ENCODE data around the gene WHRN. TPM values are rescaled to one million over a fixed set of nuclear protein-coding genes. Genes with fewer than 3 reads are reported as not detected.

Gene WHRN
- total and polyA plus RNA-seq, 2 donors (not counting 1 experiment from before 2014, with no cell fraction given): 19.4 to 95.7 TPM

GRCh38 chr9:114421147-114421546, 84.1 kb downstream of the WHRN start:
- Histone ChIP-seq H3K4me1 (ENCODE audit: control insufficient read depth in 2 of 2, insufficient read depth in 2 of 2, low read length in 2 of 2) (no peaks in the 10 kb centered on the region), H3K9ac (ENCODE audit: low read length) (no peak overlapping the region), H3K4me2 (replicated peaks; ENCODE audit: low read depth, low read length, poor library complexity, severe bottlenecking) (no peak overlapping the region), H3K27ac (ENCODE audit: low read length in 2 of 2) (no peak overlapping the region), H3K9me3 (ENCODE audit: control extremely low read depth in 1 of 3, control insufficient read depth in 2 of 3, insufficient read depth in 1 of 3, low read length in 2 of 3) (no peaks in the 10 kb centered on the region), H3K4me3 (ENCODE audit: control extremely low read depth in 1 of 5, extremely low read depth in 1 of 5, insufficient read depth in 1 of 5, low read depth in 2 of 5, low read length in 4 of 5) (no peak overlapping the region), H3K79me2 (ENCODE audit: control insufficient read depth, insufficient read depth, low read length) (no peaks in the 10 kb centered on the region), H2AFZ (ENCODE audit: insufficient read depth, low read depth, low read length, poor library complexity, severe bottlenecking) (no peak overlapping the region), H3K27me3 (replicated peaks in 1 of 4; ENCODE audit: control extremely low read depth in 1 of 4, control insufficient read depth in 3 of 4, insufficient read depth in 4 of 4, low read length in 3 of 4) (no peaks in the 10 kb centered on the region), H4K20me1 (ENCODE audit: control insufficient read depth, insufficient read depth, low read length, poor library complexity, severe bottlenecking) (no peaks in the 10 kb centered on the region), H3K36me3 (replicated peaks in 1 of 2; ENCODE audit: control extremely low read depth in 1 of 2, control insufficient read depth in 1 of 2, extremely low read depth in 1 of 2, insufficient read depth in 2 of 2, low read length in 1 of 2) (no peaks in the 10 kb centered on the region)
- ATAC-seq (ENCODE audit: low read depth): no peak
- no peak overlapping the region for H3K27ac Mint-ChIP-seq
- H3K4me1 Mint-ChIP-seq: no peaks in the 10 kb centered on the region
- 90% methylated on average over 2 of the region's 2 CpGs for WGBS (ENCODE audit: insufficient coverage)
- CTCF ChIA-PET: interaction anchor here (1.0 to 1.3 kb wide), 2 partner anchors 15 to 232 kb away, joined by 3 to 7 read pairs; no protein-coding TSS in a partner anchor
- H3K27me3 Mint-ChIP-seq: no peaks in the 10 kb centered on the region
- H3K9me3 Mint-ChIP-seq (ENCODE audit: insufficient read depth): no peaks in the 10 kb centered on the region
- no peak overlapping the region for H3K4me3 Mint-ChIP-seq
- no peak for DNase-seq
- TF ChIP-seq, protein P1, sequence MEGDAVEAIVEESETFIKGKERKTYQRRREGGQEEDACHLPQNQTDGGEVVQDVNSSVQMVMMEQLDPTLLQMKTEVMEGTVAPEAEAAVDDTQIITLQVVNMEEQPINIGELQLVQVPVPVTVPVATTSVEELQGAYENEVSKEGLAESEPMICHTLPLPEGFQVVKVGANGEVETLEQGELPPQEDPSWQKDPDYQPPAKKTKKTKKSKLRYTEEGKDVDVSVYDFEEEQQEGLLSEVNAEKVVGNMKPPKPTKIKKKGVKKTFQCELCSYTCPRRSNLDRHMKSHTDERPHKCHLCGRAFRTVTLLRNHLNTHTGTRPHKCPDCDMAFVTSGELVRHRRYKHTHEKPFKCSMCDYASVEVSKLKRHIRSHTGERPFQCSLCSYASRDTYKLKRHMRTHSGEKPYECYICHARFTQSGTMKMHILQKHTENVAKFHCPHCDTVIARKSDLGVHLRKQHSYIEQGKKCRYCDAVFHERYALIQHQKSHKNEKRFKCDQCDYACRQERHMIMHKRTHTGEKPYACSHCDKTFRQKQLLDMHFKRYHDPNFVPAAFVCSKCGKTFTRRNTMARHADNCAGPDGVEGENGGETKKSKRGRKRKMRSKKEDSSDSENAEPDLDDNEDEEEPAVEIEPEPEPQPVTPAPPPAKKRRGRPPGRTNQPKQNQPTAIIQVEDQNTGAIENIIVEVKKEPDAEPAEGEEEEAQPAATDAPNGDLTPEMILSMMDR (IDR thresholded peaks at IDR 0.05): no peak
- no peak for TF ChIP-seq EZH2 (IDR thresholded peaks at IDR 0.05; ENCODE audit: borderline replicate concordance, insufficient read depth, low read depth, low read length, poor library complexity, severe bottlenecking)
- intact Hi-C loops (cut with micrococcal nuclease): no loop called here
- POLR2A ChIA-PET: no interaction called here

DNA sequence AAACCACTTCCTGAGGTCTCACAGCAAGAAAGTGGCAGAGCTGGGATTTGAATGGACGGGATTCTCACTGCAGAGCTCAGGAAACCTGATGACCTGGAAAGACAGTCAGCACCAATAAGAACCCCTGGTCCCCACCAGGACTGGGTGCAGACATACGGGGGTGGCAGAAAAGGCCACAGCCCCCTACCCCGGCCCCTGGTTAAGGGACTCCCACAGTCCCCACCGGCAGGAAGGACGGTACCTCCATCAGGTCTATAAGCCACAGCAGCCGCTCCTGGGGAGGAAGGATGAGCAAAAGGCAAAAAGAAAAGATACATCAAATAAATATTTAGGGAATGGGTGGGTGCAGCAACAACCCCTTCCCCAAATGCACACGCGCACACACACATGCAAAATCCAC, 85.5 kb downstream of the WHRN start:
- H3K27me3 ChIP-seq (replicated peaks in 1 of 4; ENCODE audit: control extremely low read depth in 1 of 4, control insufficient read depth in 3 of 4, insufficient read depth in 4 of 4, low read length in 3 of 4): no peaks in the 10 kb centered on the region
- TF ChIP-seq, protein P1 (IDR thresholded peaks at IDR 0.05): no peak
- no peak for TF ChIP-seq EZH2 (IDR thresholded peaks at IDR 0.05; ENCODE audit: borderline replicate concordance, insufficient read depth, low read depth, low read length, poor library complexity, severe bottlenecking)
- no peaks in the 10 kb centered on the region for H4K20me1 ChIP-seq (ENCODE audit: control insufficient read depth, insufficient read depth, low read length, poor library complexity, severe bottlenecking)
- H3K79me2 ChIP-seq (ENCODE audit: control insufficient read depth, insufficient read depth, low read length): no peaks in the 10 kb centered on the region
- no peaks in the 10 kb centered on the region for H3K4me1 ChIP-seq (ENCODE audit: control insufficient read depth in 2 of 2, insufficient read depth in 2 of 2, low read length in 2 of 2)
- no peak overlapping the region for H3K4me2 ChIP-seq (replicated peaks; ENCODE audit: low read depth, low read length, poor library complexity, severe bottlenecking)
- Mint-ChIP-seq H3K27ac (no peak overlapping the region), H3K4me3 (no peak overlapping the region), H3K27me3 (no peaks in the 10 kb centered on the region), H3K4me1 (no peaks in the 10 kb centered on the region), H3K9me3 (ENCODE audit: insufficient read depth) (no peaks in the 10 kb centered on the region)
- no peak overlapping the region for H3K4me3 ChIP-seq (ENCODE audit: control extremely low read depth in 1 of 5, extremely low read depth in 1 of 5, insufficient read depth in 1 of 5, low read depth in 2 of 5, low read length in 4 of 5)
- DNase-seq (no peak), ATAC-seq (ENCODE audit: low read depth) (no peak)
- no peak overlapping the region for H3K27ac ChIP-seq (ENCODE audit: low read length in 2 of 2)
- POLR2A ChIA-PET: no interaction called here
- WGBS (ENCODE audit: insufficient coverage): 100% methylated on average over 2 of the region's 8 CpGs
- no peak overlapping the region for H2AFZ ChIP-seq (ENCODE audit: insufficient read depth, low read depth, low read length, poor library complexity, severe bottlenecking)
- no peak overlapping the region for H3K9ac ChIP-seq (ENCODE audit: low read length)
- intact Hi-C loops (cut with micrococcal nuclease): no loop called here
- CTCF ChIA-PET: interaction anchor here (1.0 to 2.7 kb wide), 3 partner anchors 10 to 14 kb away, joined by 3 to 15 read pairs (median 7); no protein-coding TSS in a partner anchor
- H3K9me3 ChIP-seq (ENCODE audit: control extremely low read depth in 1 of 3, control insufficient read depth in 2 of 3, insufficient read depth in 1 of 3, low read length in 2 of 3): no peaks in the 10 kb centered on the region
- no peaks in the 10 kb centered on the region for H3K36me3 ChIP-seq (replicated peaks in 1 of 2; ENCODE audit: control extremely low read depth in 1 of 2, control insufficient read depth in 1 of 2, extremely low read depth in 1 of 2, insufficient read depth in 2 of 2, low read length in 1 of 2)
